Measurements from ENCODE around the gene FARSA.
A peak's percentile ranks its signal among the peaks of the same experiment; 100 is the strongest.

FARSA gene

DNA sequence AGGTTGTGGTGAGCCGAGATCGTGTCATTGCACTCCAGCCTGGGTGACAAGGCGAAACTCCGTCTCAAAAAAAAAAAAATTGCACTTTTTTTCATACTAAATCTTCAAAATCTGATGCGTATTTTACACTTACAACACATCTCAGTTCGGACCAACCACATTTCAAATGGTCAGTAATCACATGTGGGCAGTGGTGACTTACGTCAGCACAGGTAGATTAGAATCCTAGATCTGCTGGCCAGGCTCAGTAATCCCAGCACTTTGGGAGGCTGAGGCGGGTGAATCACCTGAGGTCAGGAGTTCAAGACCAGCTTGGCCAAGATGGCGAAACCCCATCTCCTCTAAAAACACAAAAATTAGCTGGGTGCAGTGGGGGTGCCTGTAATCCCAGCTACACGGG, 1.6 kb upstream of the FARSA start:
- no peak for DNase-seq
- TF ChIP-seq, protein P1, sequence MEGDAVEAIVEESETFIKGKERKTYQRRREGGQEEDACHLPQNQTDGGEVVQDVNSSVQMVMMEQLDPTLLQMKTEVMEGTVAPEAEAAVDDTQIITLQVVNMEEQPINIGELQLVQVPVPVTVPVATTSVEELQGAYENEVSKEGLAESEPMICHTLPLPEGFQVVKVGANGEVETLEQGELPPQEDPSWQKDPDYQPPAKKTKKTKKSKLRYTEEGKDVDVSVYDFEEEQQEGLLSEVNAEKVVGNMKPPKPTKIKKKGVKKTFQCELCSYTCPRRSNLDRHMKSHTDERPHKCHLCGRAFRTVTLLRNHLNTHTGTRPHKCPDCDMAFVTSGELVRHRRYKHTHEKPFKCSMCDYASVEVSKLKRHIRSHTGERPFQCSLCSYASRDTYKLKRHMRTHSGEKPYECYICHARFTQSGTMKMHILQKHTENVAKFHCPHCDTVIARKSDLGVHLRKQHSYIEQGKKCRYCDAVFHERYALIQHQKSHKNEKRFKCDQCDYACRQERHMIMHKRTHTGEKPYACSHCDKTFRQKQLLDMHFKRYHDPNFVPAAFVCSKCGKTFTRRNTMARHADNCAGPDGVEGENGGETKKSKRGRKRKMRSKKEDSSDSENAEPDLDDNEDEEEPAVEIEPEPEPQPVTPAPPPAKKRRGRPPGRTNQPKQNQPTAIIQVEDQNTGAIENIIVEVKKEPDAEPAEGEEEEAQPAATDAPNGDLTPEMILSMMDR (IDR thresholded peaks at IDR 0.05; ENCODE audit: low read depth, low read length): no peak
- H3K9me3 ChIP-seq (ENCODE audit: severe bottlenecking): no peaks in the 10 kb centered on the region
- no peak overlapping the region for H3K4me3 ChIP-seq (ENCODE audit: low read depth, low read length)
- H3K27ac ChIP-seq: no peak overlapping the region
- H3K27me3 ChIP-seq (ENCODE audit: insufficient read depth, low read depth, severe bottlenecking): no peaks in the 10 kb centered on the region
- peaks cover 29% of the 10 kb centered on the region for H3K36me3 ChIP-seq

DNA sequence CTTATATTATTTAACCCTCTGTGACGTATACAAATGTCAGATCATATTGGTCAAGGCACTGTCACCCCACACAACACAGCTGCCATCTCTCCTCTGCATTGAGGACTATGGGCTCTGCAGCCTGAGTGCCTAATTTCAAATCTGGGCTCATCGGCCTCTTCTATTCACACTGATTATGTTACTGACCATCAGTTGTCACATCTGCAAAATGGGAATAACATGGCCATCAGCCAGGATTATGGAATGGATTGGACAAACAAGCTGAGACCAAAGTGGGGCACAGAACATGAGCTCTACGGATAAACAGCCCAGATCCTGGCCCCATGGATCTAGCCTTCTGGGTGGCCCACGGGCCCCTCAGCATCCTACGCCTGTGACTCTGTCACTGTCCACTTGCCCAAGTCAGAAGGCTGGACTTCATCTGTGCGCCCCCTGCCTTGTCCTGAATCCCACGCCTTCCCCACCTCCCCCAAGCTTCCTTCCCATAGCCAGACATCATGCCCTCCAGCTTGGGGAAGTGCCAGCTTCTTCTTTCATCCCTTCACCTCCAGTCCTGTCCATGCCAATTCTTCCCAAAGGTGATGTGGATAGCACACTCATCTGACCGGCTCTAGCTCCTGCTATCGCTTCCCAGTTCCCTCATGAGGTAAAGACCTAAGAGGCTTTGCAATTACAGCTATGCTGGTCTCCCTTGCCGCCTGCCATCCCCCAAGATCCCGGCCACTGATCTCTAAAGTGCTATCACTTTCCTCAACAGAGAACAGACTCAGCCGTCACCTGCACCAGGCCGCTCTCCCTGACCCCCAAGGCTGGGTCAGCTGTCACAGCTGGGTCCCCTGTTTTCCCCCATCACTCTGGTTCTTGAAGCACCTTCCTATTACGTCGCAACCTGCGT, 872 bp downstream of the FARSA start:
- Histone ChIP-seq H3K27me3 (ENCODE audit: insufficient read depth, low read depth, severe bottlenecking) (no peaks in the 10 kb centered on the region), H3K27ac (peak overlapping the region; percentile 87), H3K36me3 (peaks cover 31% of the 10 kb centered on the region), H3K4me3 (ENCODE audit: low read depth, low read length) (peak overlapping the region; percentile 78), H3K9me3 (ENCODE audit: severe bottlenecking) (no peaks in the 10 kb centered on the region)
- TF ChIP-seq, protein P1 (IDR thresholded peaks at IDR 0.05; ENCODE audit: low read depth, low read length): no peak
- no peak for DNase-seq

DNA sequence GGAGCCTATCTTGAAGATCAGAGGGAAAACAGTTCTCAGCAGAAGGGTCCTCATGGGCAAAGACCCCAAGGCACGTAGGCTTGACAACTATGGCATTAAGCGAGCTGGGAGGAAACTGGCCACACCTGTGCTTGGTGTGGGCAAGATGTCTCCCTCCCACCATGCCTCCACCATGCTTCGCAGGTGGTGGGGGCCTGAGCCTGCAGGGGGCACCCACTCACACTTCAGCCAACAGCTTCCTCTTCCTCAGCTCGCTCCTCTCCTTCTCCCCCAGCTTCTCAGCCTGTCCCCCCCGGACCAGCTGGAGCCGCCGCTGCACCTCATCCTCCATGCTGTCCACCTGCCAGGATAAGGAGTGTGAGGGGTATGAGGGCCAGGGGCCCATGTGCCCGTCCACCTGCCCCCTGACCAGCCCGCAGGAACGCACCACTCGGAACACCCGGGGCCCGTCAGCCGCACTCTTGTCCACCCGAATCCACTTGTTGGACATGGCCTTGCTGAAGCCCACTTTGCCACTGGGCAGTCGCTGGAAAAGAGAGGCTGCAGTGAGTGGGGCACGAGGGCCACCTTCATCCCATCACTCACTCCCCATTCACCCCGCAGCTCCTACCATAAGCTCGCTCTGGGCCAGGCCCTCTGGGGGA, 3.4 kb downstream of the FARSA start:
- Histone ChIP-seq H3K27me3 (ENCODE audit: insufficient read depth, low read depth, severe bottlenecking) (no peaks in the 10 kb centered on the region), H3K9me3 (ENCODE audit: severe bottlenecking) (no peaks in the 10 kb centered on the region), H3K27ac (no peak overlapping the region), H3K4me3 (ENCODE audit: low read depth, low read length) (no peak overlapping the region), H3K36me3 (peaks cover 56% of the 10 kb centered on the region)
- TF ChIP-seq, protein P1 (IDR thresholded peaks at IDR 0.05; ENCODE audit: low read depth, low read length): 0 out of 2 replicates have a peak, but pooled peaks have one; percentile 18
- DNase-seq: no peak

DNA sequence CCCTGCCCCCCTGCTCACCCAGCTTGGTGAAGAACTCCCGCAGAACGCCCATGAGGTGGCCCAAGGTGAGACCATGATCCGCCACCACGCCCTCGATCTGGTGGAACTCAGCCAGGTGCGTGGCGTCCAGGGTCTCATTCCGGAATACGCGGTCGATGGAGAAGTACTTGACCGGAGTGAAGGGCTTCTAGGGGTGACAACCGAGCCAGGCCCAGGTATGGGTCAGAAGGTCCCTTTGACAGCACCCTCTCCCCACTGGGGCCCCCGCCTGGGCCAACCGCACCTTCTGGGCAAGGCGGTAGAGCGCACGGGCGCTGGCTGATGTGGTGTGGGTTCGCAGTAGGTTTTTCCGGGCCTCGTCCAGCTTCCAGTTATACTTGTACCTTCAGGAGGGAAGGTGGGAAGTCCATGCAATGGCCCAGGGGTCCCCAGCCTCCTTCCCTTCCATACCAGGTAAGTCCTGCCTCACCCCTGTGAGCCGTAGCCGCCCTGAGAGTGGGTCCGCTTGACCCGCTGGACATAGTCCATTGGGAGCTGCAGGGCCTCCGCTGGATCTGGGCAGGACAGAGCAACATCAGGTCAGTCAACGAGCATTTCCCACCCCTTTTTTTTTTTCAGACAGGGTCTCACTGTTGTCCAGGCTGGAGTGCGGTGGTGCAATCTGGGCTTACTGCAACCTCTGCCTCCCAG, 8.7 kb downstream of the FARSA start:
- Histone ChIP-seq H3K4me3 (ENCODE audit: low read depth, low read length) (no peak overlapping the region), H3K9me3 (ENCODE audit: severe bottlenecking) (no peaks in the 10 kb centered on the region), H3K36me3 (peaks cover 74% of the 10 kb centered on the region), H3K27ac (no peak overlapping the region), H3K27me3 (ENCODE audit: insufficient read depth, low read depth, severe bottlenecking) (no peaks in the 10 kb centered on the region)
- TF ChIP-seq, protein P1 (IDR thresholded peaks at IDR 0.05; ENCODE audit: low read depth, low read length): no peak
- no peak for DNase-seq

DNA sequence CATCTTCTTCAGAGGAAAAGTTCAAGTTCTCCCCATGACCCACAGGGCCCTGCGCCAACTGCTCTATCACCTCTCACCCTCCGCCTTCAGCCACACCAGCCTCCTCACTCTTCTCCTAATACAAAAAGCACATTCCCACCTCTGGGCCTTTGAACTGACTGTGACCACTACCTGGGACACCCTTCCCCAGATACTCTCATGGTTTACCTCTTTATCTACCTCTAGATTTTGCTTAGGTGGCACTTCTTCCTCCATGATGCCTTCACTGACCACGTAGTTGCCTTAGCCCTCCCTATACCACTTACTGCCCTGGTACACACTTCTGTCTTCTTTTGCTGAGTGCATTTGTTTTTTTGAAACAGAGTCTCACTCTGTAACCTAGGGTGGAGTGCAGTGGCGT, 10.6 kb downstream of the FARSA start:
- TF ChIP-seq, protein P1 (IDR thresholded peaks at IDR 0.05; ENCODE audit: low read depth, low read length): no peak
- H3K4me3 ChIP-seq (ENCODE audit: low read depth, low read length): no peak overlapping the region
- no peaks in the 10 kb centered on the region for H3K9me3 ChIP-seq (ENCODE audit: severe bottlenecking)
- no peak for DNase-seq
- no peak overlapping the region for H3K27ac ChIP-seq
- H3K27me3 ChIP-seq (ENCODE audit: insufficient read depth, low read depth, severe bottlenecking): no peaks in the 10 kb centered on the region
- peaks cover 58% of the 10 kb centered on the region for H3K36me3 ChIP-seq
